SU-DHL-6 (cell line): ENCODE data around the gene CNKSR3.

Source experiments
- EZH2phosphoT487 ChIP-seq: fragments of 200-600 bp; sonication (generic), shearing (Covaris generic); conservative IDR thresholded peaks from 2 replicates; pipeline ENCODE4 v1.6.1; 2018; ENCODE audit warnings: mild to moderate bottlenecking, antibody characterized with exemption, low read length, moderate library complexity, mixed read lengths
- TF ChIP-seq, protein P1 (sequence below): fragments of 200-600 bp; sonication (generic); IDR thresholded peaks from one replicate; pipeline ENCODE4 v1.5.1; 2017; ENCODE audit warnings: antibody characterized with exemption, mild to moderate bottlenecking, low read length, moderate library complexity; ENCODE audit not compliant: insufficient read depth, poor library complexity, severe bottlenecking

DNA sequence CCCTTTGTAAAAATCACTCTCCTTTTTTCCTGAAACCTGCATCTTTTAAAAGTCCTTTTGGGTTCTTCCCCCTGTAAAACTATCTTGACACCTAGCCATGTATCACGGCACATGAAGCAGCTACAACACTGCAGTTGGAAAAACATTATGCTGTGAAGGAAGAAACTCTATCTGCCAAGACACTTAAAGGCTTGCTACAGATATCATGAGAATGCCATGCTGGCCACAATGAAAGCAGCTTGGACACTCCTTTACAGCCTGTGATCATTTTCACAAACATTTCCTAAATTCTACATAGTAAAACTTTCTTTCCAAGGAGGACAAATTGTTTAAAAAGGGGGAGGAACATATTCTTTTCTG lies 31.8 kb downstream of the CNKSR3 start:
- TF ChIP-seq, protein P1, sequence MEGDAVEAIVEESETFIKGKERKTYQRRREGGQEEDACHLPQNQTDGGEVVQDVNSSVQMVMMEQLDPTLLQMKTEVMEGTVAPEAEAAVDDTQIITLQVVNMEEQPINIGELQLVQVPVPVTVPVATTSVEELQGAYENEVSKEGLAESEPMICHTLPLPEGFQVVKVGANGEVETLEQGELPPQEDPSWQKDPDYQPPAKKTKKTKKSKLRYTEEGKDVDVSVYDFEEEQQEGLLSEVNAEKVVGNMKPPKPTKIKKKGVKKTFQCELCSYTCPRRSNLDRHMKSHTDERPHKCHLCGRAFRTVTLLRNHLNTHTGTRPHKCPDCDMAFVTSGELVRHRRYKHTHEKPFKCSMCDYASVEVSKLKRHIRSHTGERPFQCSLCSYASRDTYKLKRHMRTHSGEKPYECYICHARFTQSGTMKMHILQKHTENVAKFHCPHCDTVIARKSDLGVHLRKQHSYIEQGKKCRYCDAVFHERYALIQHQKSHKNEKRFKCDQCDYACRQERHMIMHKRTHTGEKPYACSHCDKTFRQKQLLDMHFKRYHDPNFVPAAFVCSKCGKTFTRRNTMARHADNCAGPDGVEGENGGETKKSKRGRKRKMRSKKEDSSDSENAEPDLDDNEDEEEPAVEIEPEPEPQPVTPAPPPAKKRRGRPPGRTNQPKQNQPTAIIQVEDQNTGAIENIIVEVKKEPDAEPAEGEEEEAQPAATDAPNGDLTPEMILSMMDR = no peak
- no peak for TF ChIP-seq EZH2phosphoT487
